ENCODE data around the gene BMP6. TPM values are rescaled to one million over a fixed set of nuclear protein-coding genes. Genes with fewer than 3 reads are reported as not detected.

Gene BMP6
- polyA plus RNA-seq, 2 of the 4 experiments (the other 2 are of a cell fraction), result 8.4 to 23.0 TPM

GRCh38 chr6:7883381-7883780 lies 157.5 kb downstream of the BMP6 start:
- 91% methylated on average over 8 of the region's 8 CpGs for WGBS (ENCODE audit: missing lambda C conversion rate)

GRCh38 chr6:7886132-7886531 lies 160.2 kb downstream of the BMP6 start:
- Histone ChIP-seq H3K4me2 (no peak overlapping the region), H3K4me1 (peaks cover 5% of the 10 kb centered on the region; the same call in 1 of the 3 replicates), H3K27ac (no peak overlapping the region), H3K4me3 (no peak overlapping the region), H3K9me3 (no peaks in the 10 kb centered on the region)
- no peak for TF ChIP-seq ZSCAN20 (CRISPR knock-in tag; IDR thresholded peaks at IDR 0.05)
- no peak for TF ChIP-seq HOXA7 (CRISPR knock-in tag; IDR thresholded peaks at IDR 0.05)
- TF ChIP-seq TP53 (CRISPR knock-in tag; IDR thresholded peaks at IDR 0.05), result no peak
- TF ChIP-seq CBX2 (IDR thresholded peaks at IDR 0.05; ENCODE audit: borderline replicate concordance, low read depth), result no peak
- no peak for TF ChIP-seq RAD21 (conservative IDR thresholded peaks at IDR 0.05 in 1 of 2, IDR thresholded peaks at IDR 0.05 in 1 of 2)
- TF ChIP-seq ZC3H11A (IDR thresholded peaks at IDR 0.05), result no peak
- TF ChIP-seq PBX3 (IDR thresholded peaks at IDR 0.05), result no peak
- no peak for TF ChIP-seq POLR2AphosphoS2 (conservative IDR thresholded peaks at IDR 0.05; ENCODE audit: low read length)
- TF ChIP-seq TFCP2L1 (CRISPR knock-in tag; IDR thresholded peaks at IDR 0.05), result no peak
- TF ChIP-seq RFX5 (IDR thresholded peaks at IDR 0.05), result no peak
- DNase-seq (ENCODE audit: low read depth in 1 of 2, low spot score in 1 of 2) (no peak), FAIRE-seq (no peak), ATAC-seq (no peak)
- ChIA-PET CTCF (no interaction called here), POLR2A (no interaction called here)
- 82% methylated on average over 3 of the region's 3 CpGs for WGBS (ENCODE audit: missing lambda C conversion rate)

More at GRCh38 chr6:7883381-7883780, 157.5 kb downstream of the BMP6 start:
- ChIA-PET CTCF (no interaction called here), POLR2A (no interaction called here)
- FAIRE-seq, result no peak
- no peak overlapping the region for H3K27ac ChIP-seq
- H3K9me3 ChIP-seq, result no peaks in the 10 kb centered on the region
- H3K4me1 ChIP-seq, result peaks cover 5% of the 10 kb centered on the region; the same call in 1 of the 3 replicates
- no peak for ATAC-seq
- no peak overlapping the region for H3K4me2 ChIP-seq
- no peak for DNase-seq (ENCODE audit: low read depth in 1 of 2, low spot score in 1 of 2)
- H3K4me3 ChIP-seq, result no peak overlapping the region
- TF ChIP-seq RARB (CRISPR knock-in tag; IDR thresholded peaks at IDR 0.05), result no peak
- no peak for TF ChIP-seq RFX5 (IDR thresholded peaks at IDR 0.05)
- TF ChIP-seq JUNB (IDR thresholded peaks at IDR 0.05), result no peak
- no peak for TF ChIP-seq HOXA7 (CRISPR knock-in tag; IDR thresholded peaks at IDR 0.05)
- no peak for TF ChIP-seq POLR2A (IDR thresholded peaks at IDR 0.05; ENCODE audit: low read length)
- TF ChIP-seq HMGXB4 (CRISPR knock-in tag; IDR thresholded peaks at IDR 0.05; ENCODE audit: borderline replicate concordance), result no peak
- no peak for TF ChIP-seq NFE2L2 (conservative IDR thresholded peaks at IDR 0.05; ENCODE audit: low read length)
- no peak for TF ChIP-seq KDM1A (IDR thresholded peaks at IDR 0.05; ENCODE audit: low read depth)
- TF ChIP-seq ZSCAN20 (CRISPR knock-in tag; IDR thresholded peaks at IDR 0.05), result no peak
- TF ChIP-seq POLR2AphosphoS2 (conservative IDR thresholded peaks at IDR 0.05; ENCODE audit: low read length), result no peak
- no peak for TF ChIP-seq BCL3 (IDR thresholded peaks at IDR 0.05)
- no peak for TF ChIP-seq E2F6 (IDR thresholded peaks at IDR 0.05; ENCODE audit: borderline replicate concordance, low read depth)
- TF ChIP-seq EP300 (IDR thresholded peaks at IDR 0.05), result no peak
- TF ChIP-seq SREBF2 (IDR thresholded peaks at IDR 0.05), result no peak
- TF ChIP-seq RNF2 (IDR thresholded peaks at IDR 0.05; ENCODE audit: borderline replicate concordance, low read depth), result no peak
- TF ChIP-seq MYC (IDR thresholded peaks at IDR 0.05; ENCODE audit: borderline replicate concordance, low read length), result no peak
- no peak for TF ChIP-seq EHMT2 (IDR thresholded peaks at IDR 0.05; ENCODE audit: low read depth)
- TF ChIP-seq HES2 (IDR thresholded peaks at IDR 0.05), result no peak
